PC-3 (cell line): ENCODE data around the gene EPGN. TPM values are rescaled to one million over a fixed set of nuclear protein-coding genes. Genes with fewer than 3 reads are reported as not detected.

Experiments used
- ATAC-seq: fragments of 200-7000 bp; cut with Tn5 transposase; 2 replicates; pipeline ENCODE4 v1.9.1; 2020; ENCODE audit warnings: mild to moderate bottlenecking, moderate library complexity
- BruUV-seq: library from RNA; stranded (reverse); fragments of 400-500 nt; replicated peaks from 2 replicates; lab custom pipeline; 2021; lab: Mats Ljungman, UMichigan
- CTCF ChIA-PET: fragments of 300-600 bp; sonication (Branson Sonifier 250); formaldehyde crosslinking; loops from one replicate; lab custom pipeline; 2022; ENCODE audit warnings: antibody characterized with exemption; lab: Charles Lee
- POLR2A ChIA-PET: fragments of 300-600 bp; sonication (Branson Sonifier 250); formaldehyde crosslinking; loops from one replicate; lab custom pipeline; 2022; ENCODE audit warnings: antibody characterized with exemption; ENCODE audit not compliant: unreplicated experiment; lab: Charles Lee
- DNase-seq: peaks from one replicate; pipeline ENCODE4 v3.0.0-alpha.2; 2015
- H2AFZ ChIP-seq: fragments of 300-600 bp; sonication (generic); 2 replicates; pipeline ENCODE4 v1.6.0; 2016; ENCODE audit warnings: antibody characterized with exemption, low read length
- H3F3A ChIP-seq: fragments of 300-600 bp; sonication (generic); one replicate; pipeline ENCODE4 v1.6.0; 2017; ENCODE audit warnings: antibody characterized with exemption, low read length, control low read depth, mild to moderate bottlenecking; ENCODE audit not compliant: unreplicated experiment
- H3K27ac ChIP-seq: fragments of 300-600 bp; sonication (generic); 2 replicates; pipeline ENCODE4 v1.5.1; 2016; ENCODE audit warnings: mild to moderate bottlenecking, low read length
- H3K27me3 ChIP-seq: fragments of 300-600 bp; sonication (generic); 2 replicates; pipeline ENCODE4 v1.6.1; 2016; ENCODE audit warnings: low read length, mixed read lengths
- H3K36me3 ChIP-seq: fragments of 300-600 bp; sonication (generic); 2 replicates; pipeline ENCODE4 v1.6.1; 2016; ENCODE audit warnings: low read depth, mixed run types, low read length, mixed read lengths
- H3K4me1 ChIP-seq: fragments of 300-600 bp; sonication (generic); 2 replicates; pipeline ENCODE4 v1.5.1; 2016; ENCODE audit warnings: low read length; ENCODE audit not compliant: insufficient read depth
- H3K4me2 ChIP-seq: fragments of 300-600 bp; sonication (generic); 2 replicates; pipeline ENCODE4 v1.6.0; 2016; ENCODE audit warnings: low read length
- H3K4me3 ChIP-seq: fragments of 300-600 bp; sonication (generic); 2 replicates; pipeline ENCODE4 v1.5.1; 2016; ENCODE audit warnings: mild to moderate bottlenecking, low read length, mixed read lengths
- H3K79me2 ChIP-seq: fragments of 300-600 bp; sonication (generic); 2 replicates; pipeline ENCODE4 v1.6.1; 2017; ENCODE audit warnings: low read length, mixed read lengths
- H3K9ac ChIP-seq: fragments of 300-600 bp; sonication (generic); 2 replicates; pipeline ENCODE4 v1.6.0; 2016; ENCODE audit warnings: mild to moderate bottlenecking, low read length
- H3K9me2 ChIP-seq: fragments of 300-600 bp; sonication (generic); replicated peaks from 2 replicates; pipeline ENCODE4 v1.6.1; 2016; ENCODE audit warnings: mixed run types, low read length, mixed read lengths
- H3K9me3 ChIP-seq: fragments of 300-600 bp; sonication (generic); 2 replicates; pipeline ENCODE4 v1.6.1; 2016; ENCODE audit warnings: low read length, mixed read lengths
- H4K20me1 ChIP-seq: fragments of 300-600 bp; sonication (generic); 2 replicates; pipeline ENCODE4 v1.6.1; 2016; ENCODE audit warnings: low read length, mixed read lengths
- CTCF ChIP-seq: fragments of 300-600 bp; sonication (generic); conservative IDR thresholded peaks from 2 replicates; pipeline ENCODE4 v1.5.1; 2017; ENCODE audit warnings: antibody characterized with exemption, low read depth, mild to moderate bottlenecking, low read length
- EZH2 ChIP-seq: fragments of 300-600 bp; sonication (generic); IDR thresholded peaks from one replicate; pipeline ENCODE4 v1.6.1; 2017; ENCODE audit warnings: antibody characterized with exemption, mild to moderate bottlenecking, low read length; ENCODE audit not compliant: unreplicated experiment
- EZH2phosphoT487 ChIP-seq: fragments of 300-600 bp; sonication (generic); IDR thresholded peaks from 2 replicates; pipeline ENCODE4 v1.6.1; 2018; ENCODE audit warnings: mild to moderate bottlenecking, antibody characterized with exemption, low read length, borderline replicate concordance
- intact Hi-C: fragments of 100-400 bp; cut with micrococcal nuclease; formaldehyde crosslinking; loops from 2 replicates; pipeline ENCODE4 v1.9.0; 2023
- total RNA-seq: library from RNA; depleted of rRNA; stranded (reverse); fragments of >200 nt; gene quantifications from 2 replicates; pipeline ENCODE4 v1.2.3, GENCODE V29; 2014

Gene EPGN
- total RNA-seq, 1 experiment from 2014 or later, result 98.0 TPM

- no peak for TF ChIP-seq CTCF
- TF ChIP-seq EZH2phosphoT487, result no peak
- BruUV-seq, result no TSS peak
- ChIA-PET CTCF (no interaction called here), POLR2A (no interaction called here)
- Histone ChIP-seq H3F3A (peaks cover 15% of the 10 kb centered on the region), H4K20me1 (no peaks in the 10 kb centered on the region), H2AFZ (no peak overlapping the region), H3K9ac (no peak overlapping the region), H3K36me3 (no peaks in the 10 kb centered on the region), H3K9me3 (no peaks in the 10 kb centered on the region), H3K4me1 (peaks cover 18% of the 10 kb centered on the region), H3K4me2 (no peak overlapping the region), H3K4me3 (no peak overlapping the region), H3K79me2 (peaks cover 5% of the 10 kb centered on the region), H3K27ac (no peak overlapping the region), H3K27me3 (no peaks in the 10 kb centered on the region), H3K9me2 (no peaks in the 10 kb centered on the region)
- intact Hi-C loops, result no loop called here
- no peak for DNase-seq
- no peak for ATAC-seq
Measured at GRCh38 chr4:74304095-74304625, 4.1 kb upstream of the EPGN start.

GRCh38 chr4:74305000-74305399, 3.3 kb upstream of the EPGN start:
- Histone ChIP-seq H2AFZ (no peak overlapping the region), H3K4me2 (no peak overlapping the region), H4K20me1 (no peaks in the 10 kb centered on the region), H3F3A (peaks cover 15% of the 10 kb centered on the region), H3K27ac (no peak overlapping the region), H3K36me3 (no peaks in the 10 kb centered on the region), H3K9ac (no peak overlapping the region), H3K9me3 (no peaks in the 10 kb centered on the region), H3K79me2 (peaks cover 13% of the 10 kb centered on the region), H3K27me3 (no peaks in the 10 kb centered on the region), H3K4me3 (no peak overlapping the region), H3K4me1 (peaks cover 25% of the 10 kb centered on the region), H3K9me2 (no peaks in the 10 kb centered on the region)
- POLR2A ChIA-PET, result no interaction called here
- TF ChIP-seq CTCF (no peak), EZH2 (no peak), EZH2phosphoT487 (no peak)
- CTCF ChIA-PET, result no interaction called here
- DNase-seq (no peak), ATAC-seq (no peak)
- intact Hi-C loops, result no loop called here
- BruUV-seq, result no TSS peak

GRCh38 chr4:74307170-74307569, 1.1 kb upstream of the EPGN start:
- Histone ChIP-seq H3F3A (peaks cover 15% of the 10 kb centered on the region), H3K79me2 (peaks cover 29% of the 10 kb centered on the region), H4K20me1 (no peaks in the 10 kb centered on the region), H3K9me3 (no peaks in the 10 kb centered on the region), H3K27ac (no peak overlapping the region), H3K9me2 (no peaks in the 10 kb centered on the region), H3K4me2 (no peak overlapping the region), H3K9ac (no peak overlapping the region), H3K36me3 (no peaks in the 10 kb centered on the region), H2AFZ (no peak overlapping the region), H3K27me3 (no peaks in the 10 kb centered on the region), H3K4me1 (peaks cover 34% of the 10 kb centered on the region), H3K4me3 (no peak overlapping the region)
- no peak for DNase-seq
- no TSS peak for BruUV-seq
- CTCF ChIA-PET, result no interaction called here
- ATAC-seq, result no peak
- POLR2A ChIA-PET, result interaction anchor here (0.6 kb wide), 1 partner anchor 443 kb away, joined by 5 read pairs; no protein-coding TSS in a partner anchor
- intact Hi-C loops, result no loop called here
- no peak for TF ChIP-seq EZH2phosphoT487
- TF ChIP-seq CTCF, result no peak
- no peak for TF ChIP-seq EZH2
